Measurements from ENCODE around the gene BST2.
A peak's percentile ranks its signal among the peaks of the same experiment; 100 is the strongest.

Gene BST2, protein sequence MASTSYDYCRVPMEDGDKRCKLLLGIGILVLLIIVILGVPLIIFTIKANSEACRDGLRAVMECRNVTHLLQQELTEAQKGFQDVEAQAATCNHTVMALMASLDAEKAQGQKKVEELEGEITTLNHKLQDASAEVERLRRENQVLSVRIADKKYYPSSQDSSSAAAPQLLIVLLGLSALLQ

DNA sequence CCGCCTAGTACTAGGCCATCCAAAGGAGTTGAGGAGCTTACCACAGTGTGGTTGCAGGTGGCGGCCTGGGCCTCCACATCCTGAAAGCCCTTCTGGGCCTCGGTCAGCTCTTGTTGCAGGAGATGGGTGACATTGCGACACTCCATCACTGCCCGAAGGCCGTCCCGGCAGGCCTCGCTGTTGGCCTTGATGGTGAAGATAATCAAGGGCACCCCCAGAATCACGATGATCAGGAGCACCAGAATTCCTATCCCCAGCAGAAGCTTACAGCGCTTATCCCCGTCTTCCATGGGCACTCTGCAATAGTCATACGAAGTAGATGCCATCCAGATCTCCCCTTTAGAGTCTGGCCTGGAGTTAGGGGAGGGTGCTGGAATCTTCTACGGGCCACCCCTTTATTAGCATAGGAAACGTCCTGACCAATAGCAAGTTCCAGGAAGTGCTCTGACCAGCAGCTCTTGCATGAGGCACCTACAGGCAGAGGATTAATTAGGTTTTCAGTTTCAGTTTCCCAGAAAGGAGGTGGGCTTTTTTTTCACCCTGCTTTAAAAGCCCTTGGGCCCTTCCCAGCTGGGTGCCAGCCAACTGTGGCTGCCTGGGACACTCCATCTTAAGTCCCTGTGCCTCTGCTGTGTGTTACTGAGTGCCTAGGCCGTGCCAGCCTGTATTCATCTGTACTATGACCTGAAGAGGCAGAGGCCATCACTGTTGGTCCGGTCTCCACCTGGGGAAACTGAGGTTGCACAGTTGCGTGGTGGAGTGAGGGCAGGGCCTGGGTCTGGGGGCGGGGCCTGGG, at the start of gene BST2:
TSS of gene BST2 (minus strand) at position 381 of the 796 bp plus-strand sequence. CDS start at position 326, 55 bp downstream.
- DNase-seq (ENCODE audit: low read depth in 2 of 2) = peak in 1 of 2 donors; percentile 24

DNA sequence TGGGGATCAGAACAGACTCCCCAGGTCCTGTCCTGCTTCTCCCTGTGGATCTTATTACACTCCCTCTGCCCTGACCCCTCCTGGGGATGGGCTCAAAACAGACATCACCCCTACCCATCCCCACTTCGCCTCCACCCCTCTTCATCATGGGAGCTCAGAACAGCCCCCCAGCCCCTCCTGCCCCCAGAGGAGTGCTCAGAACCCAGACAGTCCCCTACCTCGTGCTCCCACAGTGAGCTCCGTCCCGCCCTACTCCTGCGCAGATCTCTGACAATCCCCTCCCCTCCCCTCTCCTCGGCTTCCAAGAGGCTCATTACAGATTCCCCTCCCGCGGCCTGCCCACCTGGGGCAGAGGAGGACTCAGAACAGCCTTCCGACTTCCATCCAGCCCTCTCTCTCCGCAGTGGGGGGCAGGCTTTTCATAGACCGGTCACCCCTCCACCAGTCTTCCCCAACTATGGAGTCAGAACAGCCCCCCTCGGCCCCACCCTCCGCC, 49.2 kb upstream of the BST2 start:
- no peak for DNase-seq (ENCODE audit: low read depth in 2 of 2)

DNA sequence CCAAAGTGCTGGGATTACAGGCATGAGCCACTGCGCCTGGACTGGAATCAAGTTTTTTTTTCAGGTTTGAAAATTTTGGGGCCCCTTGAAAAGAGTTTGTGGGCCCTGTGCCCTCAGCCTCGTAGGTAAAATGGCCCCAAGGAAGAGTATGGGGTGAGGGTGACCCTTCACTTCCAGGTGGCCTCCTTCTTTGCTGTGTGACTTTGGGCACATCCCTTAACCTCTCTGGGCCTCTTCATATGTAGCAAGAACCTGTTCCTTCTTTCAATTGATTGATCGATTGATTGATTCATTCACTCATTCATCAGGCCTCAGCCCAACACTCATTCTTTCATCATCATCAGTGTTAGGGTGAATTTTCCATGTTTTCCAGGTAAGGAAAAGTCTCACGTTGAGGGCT, 46.4 kb upstream of the BST2 start:
- no peak for DNase-seq (ENCODE audit: low read depth in 2 of 2)

DNA sequence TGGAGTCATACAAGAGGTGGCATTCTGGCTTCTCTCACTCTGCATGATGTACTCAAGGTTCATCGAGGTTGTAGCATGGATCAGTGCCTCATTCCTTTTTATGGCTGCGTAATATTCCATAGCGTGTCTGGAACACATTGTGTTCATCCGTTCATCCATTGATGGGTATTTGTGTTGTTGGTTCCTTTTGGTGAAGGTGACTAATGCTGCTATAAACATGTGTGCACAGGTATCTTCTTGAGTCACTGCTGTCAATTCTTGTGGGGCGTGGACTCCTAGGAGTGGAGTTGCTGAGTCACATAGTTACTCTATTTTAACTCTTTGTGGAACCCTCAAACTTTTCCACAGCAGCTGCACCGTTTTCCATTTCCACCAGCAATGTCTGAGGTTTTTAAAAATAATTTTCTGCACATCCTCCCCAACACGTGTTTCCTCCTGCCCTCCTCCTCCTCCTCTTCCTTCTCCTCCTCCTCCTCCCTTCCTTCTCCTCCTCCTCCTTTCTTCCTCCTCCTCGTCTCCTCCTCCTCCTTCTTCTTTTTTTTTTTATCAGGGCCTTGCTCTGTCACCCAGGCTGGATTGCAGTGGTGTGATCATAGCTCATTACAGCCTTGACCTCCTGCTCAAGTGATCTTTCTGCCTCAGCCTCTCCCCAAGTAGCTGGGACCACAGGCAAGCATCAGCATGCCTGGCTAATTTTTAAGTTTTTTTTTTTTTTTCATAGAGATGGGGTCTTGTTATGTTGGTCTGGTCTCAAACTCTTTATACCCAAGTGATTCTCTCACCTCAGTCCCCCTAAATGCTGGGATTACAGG, 45.0 kb upstream of the BST2 start:
- peak in 1 of 2 donors; percentile 29 for DNase-seq (ENCODE audit: low read depth in 2 of 2)

DNA sequence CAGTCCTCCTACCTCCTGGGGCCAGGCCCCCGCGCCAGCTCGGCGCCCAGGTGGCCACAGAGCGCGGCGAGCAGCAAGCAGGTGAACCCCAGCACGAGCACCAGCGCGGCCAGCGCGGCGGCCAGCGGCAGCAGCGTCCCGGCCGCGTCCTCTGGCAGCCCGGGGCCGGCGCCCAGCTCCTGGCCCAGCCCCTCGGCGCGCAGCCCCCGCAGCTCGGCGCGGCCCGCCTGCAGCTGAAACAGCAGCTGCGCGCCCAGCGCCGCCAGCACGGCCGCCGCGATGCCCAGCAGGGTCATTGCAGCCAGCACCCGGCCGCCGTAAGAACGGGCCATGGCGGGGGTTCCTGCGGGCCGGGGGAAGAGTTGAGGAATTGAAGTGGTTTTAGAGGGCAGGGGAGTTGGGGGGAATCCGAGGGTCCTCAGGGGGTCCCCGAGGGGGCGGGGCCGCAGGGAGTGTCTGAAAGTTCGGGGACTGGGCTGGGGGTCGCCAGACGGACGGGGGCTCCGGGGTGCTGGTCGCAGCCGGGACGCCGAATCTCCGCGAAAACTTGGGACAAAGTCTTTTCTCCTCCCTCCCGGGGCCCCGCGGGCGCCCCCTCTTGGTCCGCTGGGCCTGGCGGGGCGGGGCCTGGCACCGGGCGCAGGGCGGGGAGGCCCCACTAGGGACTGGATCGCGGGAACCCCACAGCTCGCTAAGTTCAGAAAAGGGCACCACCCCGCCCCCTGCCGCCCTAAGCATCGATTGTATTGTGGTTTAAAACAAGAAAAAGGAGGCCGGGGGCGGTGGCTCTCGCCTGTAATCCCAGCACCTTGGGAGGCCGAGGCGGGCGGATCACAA, 42.9 kb upstream of the BST2 start, which contains the start of gene TMEM221:
TSS of gene TMEM221 (minus strand) at position 538 of the 837 bp plus-strand sequence. CDS start at position 332, 206 bp downstream.
- DNase-seq (ENCODE audit: low read depth in 2 of 2) = peak; percentile 43 to 44

DNA sequence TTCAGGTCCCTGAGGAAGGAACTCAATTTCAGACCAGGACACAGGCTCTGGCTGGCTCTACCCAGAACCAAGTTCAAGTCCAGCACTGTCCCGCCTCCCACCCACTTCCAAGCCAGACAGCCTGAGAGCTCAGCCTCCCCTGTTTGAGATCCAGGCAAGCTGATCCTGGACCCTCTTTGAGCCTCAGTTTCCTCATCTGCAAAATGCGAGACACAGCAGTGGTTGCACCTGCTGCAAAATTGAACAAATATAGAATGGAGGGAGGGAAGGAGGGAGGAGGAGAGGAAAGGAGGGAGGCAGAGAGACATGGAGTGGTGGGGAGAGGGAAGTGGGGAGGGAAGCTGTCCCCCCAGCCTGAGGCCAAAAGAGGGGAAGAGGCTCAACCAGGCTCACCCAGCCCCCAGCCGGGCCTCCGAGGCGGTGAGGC, 42.3 kb upstream of the BST2 start:
- no peak for DNase-seq (ENCODE audit: low read depth in 2 of 2)

DNA sequence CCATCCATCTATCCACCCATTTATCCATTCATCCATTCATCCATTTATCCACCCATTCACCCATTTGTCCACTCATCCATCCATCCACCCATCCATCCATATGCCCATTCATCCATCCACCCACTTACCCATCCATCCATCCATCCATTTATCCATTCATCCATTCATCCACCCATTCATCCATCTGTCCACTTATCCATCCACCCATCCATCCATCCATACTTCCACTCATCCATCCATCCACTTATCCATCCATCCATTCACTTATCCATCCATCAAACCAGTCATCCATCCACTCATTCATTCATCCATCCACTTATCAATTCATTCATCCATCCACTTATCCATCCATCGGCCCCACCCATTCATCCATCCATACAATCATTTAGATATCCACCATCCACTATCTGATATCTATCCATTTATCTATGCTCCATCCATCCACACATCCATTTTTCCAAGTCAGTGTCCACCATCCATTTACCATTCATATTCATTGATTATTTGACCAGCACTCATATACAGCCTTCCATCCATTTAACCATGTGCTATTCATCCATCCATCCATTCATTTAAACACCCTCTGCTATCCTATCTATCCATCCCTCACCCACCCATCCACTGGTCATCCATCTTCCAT, 40.2 kb upstream of the BST2 start:
- no peak for DNase-seq (ENCODE audit: low read depth in 2 of 2)

DNA sequence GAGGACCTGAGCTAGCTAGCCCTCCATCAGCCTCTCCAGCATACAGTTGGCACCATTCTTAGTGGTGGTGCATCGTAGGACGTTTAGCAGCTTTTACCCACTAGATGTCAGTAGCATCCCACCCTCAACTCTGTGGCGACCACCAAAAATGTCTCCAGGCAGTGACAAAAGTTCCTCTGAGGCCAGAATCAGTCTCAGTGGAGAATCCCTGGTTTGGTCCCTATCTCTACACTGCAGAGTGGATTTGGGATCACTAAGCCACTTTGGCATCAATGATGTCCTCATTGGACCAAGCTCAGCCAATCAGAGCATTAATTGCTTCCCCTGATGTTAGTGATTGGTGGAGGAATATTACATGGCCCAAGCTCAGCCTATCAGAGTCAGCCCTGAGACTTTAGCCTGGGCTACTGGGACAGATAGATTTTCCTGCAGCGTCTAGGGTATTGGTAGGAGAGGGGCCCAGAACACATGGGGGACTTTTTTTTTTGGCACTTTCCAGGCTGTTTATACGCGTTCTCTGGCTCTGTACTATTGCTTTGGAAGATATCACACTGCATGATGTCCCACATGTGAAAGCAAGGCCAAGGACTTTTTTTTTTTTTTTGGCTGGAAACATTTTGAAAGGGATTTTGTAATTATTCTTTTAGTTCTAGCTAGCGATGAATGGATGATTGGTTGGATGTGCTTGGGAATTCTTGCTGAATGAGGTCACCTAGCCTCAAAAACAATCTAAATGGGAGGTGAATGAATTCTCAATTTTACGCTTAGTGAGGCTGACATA, 36.0 kb upstream of the BST2 start:
- no peak for DNase-seq (ENCODE audit: low read depth in 2 of 2)

DNA sequence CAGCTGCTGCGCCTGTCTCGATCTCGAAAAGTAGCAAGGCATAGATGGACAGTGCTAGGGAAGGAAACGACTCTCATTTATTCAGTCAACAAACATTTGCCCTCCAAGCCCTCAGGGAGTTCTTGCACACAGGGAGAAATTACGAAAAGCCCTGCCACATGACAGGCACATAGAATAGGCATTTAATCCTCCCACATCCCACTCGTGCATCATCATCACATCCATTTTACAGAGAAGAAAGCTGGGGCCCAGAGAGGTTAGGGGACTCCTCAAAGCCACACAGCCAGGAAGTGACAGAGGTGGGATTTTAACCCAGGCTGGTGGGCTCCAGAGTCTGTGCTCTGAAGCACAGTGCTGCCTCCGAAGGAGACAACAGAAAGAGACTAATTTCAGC, 31.4 kb upstream of the BST2 start:
- DNase-seq (ENCODE audit: low read depth in 2 of 2) = no peak

DNA sequence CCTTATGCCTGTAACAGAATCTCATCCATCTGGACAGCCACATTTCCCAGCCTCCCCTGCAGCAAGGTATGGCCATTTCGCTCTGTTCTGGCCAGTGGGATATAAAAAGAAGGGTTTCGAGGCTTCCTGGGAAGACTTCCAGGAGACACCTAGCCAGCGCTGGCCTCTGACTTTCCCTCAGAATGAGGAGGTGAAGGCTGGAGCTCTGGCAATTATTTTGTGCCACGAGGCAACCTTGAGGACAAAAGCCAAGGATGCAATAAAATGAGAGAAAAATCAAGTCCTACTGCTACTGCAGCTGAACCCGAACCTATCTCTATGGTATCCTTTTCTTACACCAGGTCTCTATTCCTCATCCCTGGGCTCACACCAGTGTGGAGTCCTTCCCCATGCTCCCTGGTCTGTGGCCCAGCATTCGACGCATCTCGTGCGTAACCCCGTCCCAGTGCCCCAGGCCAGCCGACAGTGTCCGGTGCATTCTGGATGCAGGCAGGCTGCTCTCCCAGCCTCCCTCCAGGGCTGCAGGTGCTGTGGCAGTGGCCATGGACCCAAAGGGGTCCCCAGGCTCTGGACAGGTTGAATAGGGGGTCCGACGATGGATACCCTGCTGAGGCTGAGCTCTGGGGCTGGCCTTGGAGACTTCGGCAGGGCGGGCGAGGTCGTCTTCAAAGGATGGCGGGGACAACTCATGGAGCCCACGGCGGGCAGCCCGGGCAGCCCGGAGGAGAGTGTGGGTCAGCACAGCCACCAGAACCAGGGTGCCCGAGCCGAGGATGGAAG, 30.9 kb upstream of the BST2 start:
- DNase-seq (ENCODE audit: low read depth in 2 of 2) = no peak

DNA sequence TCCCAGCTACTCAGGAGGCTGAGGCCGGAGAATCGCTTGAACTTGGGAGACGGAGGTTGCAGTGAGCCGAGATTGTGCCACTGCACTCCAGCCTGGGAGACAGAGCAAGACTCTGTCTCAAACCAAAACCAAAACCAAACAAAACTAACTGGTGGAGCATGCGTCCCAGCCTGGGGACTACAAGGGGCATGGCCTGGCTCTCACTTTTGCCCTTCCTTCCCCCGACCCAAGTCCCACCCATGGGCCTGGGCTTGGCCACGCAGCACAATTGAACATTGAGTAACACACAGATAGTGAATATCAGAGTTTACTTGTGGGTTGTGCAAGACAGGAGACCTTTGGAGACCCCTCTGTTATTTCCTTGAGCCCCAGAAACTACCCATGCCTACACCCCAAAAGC, 29.8 kb upstream of the BST2 start:
- DNase-seq (ENCODE audit: low read depth in 2 of 2) = no peak

DNA sequence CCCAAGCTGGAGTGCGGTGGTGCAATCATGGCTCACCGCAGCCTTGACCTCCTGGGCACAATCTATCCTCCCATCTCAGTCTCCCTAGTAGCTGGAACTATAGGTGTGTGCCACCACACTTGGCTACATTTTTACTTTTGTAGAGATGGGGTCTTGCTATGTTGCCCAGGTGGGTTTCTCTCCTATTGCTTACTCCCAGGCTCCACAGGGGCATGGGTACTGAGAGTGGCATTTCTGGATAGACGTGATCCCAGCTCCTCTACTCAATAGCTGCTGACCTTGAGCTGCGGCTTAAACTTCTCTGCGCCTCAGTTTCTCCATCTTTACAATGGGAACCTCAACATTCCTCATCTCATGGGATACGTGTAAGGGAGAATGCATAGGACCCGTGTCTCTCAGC, 26.0 kb upstream of the BST2 start:
- DNase-seq (ENCODE audit: low read depth in 2 of 2) = no peak

DNA sequence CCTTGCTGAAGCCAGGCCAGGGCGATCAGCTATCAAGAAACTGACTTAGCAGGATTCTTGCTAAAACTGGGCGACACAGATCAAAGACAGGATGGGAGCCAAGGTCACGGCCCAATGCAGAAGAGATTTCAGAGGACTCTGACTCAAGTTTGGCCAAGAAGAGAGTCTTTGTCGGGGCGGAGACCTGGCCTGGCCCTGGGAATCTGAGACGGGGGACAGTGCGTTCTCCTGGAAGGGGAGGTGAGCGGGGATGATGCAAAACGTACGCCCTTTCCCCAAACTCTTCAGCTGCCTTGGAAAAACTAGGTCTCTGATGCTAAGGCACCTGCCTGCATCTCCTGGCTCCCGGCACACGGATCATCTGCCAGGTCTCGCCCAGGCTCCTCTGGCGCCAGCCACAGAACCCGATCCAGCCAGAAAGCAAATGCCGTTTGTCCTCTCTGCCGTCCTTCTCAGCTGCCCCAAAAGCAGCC, 24.2 kb upstream of the BST2 start:
- no peak for DNase-seq (ENCODE audit: low read depth in 2 of 2)

DNA sequence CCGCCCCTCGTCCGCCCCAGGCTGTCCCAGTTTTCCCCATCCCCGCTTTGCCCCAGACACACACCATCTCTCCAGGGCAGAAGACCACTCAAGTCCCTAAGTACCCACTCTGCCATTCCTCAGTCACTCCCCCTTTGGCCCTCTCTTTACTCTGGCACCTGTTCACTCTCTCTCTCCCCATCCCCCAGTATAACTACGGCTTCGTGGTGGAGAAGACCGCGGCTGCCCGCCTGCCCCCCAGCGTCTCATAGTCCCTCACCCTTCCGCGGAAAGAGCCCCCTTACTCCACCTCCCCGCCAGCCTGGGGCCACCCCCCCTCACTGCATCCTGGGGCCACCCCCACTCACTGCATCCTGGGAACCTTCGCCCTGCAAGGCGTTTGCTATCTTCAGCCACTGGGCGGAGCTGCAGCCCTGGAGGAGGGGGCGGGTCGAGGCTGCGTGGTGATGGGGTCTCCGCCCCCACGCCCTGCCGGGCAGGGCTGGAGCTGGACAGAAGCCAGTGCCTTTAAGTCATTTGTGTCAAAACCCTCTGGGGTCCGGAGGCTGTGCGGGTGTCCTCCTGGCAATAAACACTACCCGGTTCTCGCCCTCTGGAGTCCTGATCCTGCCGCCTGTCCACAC, 19.4 kb upstream of the BST2 start:
- no peak for DNase-seq (ENCODE audit: low read depth in 2 of 2)

DNA sequence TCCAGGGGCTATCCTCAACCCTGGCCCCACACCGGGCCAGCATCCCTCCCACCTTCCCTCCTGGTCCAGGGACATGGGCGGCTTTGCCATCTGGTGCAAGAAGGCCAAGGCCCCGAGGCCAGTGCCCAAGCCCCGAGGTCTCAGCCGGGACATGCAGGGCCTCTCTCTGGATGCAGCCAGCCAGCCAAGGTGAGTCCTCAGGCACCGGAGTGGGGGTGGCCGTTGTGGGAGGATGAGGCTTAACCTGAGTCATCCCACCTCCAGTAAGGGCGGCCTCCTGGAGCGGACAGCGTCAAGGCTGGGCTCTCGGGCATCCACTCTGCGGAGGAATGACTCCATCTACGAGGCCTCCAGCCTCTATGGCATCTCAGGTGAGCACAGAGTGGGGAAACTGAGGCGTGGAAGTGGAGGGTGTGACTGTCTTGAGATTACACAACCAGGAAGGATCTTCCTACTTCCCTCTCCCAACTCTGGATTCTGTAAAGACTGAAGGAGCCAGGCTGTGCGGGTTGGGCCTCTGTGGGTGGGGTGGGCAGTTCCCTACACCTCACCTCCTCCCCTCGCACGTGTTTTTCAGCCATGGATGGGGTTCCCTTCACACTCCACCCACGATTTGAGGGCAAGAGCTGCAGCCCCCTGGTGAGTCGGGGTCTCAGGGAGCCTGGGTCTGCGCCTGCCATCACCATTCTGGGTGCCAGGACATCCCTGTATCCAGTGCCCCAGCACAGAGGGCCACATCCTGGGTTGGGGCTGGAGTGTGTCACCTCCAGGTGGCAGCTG, 18.2 kb upstream of the BST2 start:
- no peak for DNase-seq (ENCODE audit: low read depth in 2 of 2)

DNA sequence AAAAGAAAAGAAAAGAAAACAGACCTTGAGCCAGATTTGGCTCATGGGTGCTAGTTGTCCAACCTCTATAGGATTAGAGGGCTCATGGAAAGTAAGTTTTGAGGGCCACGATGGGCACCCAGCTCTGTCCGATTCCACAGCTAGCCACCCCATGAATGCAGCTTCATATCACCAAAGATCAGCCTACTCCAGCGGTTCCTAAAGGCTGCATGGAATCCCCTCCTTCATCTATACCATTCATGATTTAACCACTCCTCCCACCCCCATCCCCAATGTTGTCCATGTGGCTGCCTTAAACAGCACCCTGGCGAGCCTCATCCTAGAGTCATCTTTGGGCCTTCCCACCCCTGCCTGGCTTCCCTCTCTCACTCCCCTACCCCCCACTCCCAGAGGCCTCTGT, 16.5 kb upstream of the BST2 start:
- DNase-seq (ENCODE audit: low read depth in 2 of 2) = no peak

DNA sequence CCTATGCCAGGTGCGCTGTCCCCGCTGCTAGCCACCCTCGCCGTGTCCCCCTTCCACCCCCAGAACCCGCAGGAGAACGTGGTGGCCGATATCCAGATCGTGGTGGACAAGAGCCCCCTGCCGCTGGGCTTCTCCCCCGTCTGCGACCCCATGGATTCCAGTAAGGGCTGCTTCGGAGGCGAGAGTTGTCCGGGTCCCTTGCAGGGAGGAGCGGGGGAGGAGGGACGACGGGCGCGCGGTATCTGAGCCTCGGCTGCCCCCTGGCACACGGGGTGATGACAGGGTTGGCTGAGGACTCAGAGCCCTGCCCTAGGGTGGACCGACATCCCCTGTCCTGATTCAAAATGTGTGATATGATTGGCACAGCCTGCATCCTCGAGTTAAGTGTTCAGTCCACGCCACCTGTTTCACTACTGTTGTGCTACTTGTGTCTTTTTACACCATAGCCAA, 15.1 kb upstream of the BST2 start:
- peak in 1 of 2 donors; percentile 17 for DNase-seq (ENCODE audit: low read depth in 2 of 2)

Measured in stimulated activated CD8-positive, alpha-beta memory T cell treated with anti-CD3 and anti-CD28 coated beads, Interleukin-2, amount 100 ng/mL, for 48 hours (primary cell).